LNCaP clone FGC (cell line): ENCODE results near the gene LCAT.

ENCODE experiments used
- DNase-seq: peaks from one replicate; pipeline ENCODE4 v3.0.0-alpha.2; 2011; ENCODE audit warnings: low read depth
- H3K4me3 ChIP-seq: 2 replicates; pipeline ENCODE4 v1.5.1; 2011; ENCODE audit warnings: mild to moderate bottlenecking, low read depth, low read length, control low read depth
- TF ChIP-seq, protein P1 (sequence below): IDR thresholded peaks from 2 replicates; pipeline ENCODE4 v1.5.1; 2012; ENCODE audit warnings: mild to moderate bottlenecking; ENCODE audit not compliant: control insufficient read depth, insufficient read depth; ENCODE audit errors: extremely low read depth

LCAT gene

DNA sequence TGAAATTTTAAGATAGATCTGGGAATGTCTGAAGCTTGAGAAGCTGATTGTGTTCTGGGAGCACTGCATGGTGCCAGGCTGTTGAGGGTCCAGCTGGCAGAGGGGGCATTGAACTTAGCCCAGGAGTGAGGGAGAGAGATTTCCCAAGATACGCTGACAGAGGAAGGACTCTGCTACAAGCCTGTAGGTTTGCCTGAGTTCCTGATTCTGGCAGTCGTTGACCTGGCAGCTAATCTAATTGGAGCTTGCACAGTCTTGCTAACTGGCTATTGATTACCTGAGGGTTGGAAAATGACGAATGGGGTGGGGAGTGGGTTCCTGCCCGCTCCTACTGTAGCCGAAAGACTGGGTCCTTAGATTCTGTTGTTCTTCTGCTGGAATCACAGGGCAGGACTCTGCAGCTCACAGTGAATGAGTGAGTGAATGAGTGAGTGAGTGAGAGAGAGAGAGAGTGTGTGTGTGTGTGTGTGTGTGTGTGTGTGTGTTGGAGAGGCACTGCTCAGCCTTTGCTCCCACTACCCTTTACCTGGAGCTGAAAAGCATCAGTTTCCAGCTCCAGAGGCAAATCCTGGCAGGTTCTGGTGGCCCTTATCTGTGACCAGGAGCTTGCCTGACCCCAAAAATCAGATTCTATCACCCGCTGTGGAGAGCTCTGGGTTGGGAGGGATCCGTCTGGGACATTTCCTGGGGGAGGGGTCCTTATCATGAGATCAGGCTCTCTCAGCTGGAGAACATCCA, 29.0 kb downstream of the LCAT start:
- DNase-seq = no peak
- TF ChIP-seq, protein P1, sequence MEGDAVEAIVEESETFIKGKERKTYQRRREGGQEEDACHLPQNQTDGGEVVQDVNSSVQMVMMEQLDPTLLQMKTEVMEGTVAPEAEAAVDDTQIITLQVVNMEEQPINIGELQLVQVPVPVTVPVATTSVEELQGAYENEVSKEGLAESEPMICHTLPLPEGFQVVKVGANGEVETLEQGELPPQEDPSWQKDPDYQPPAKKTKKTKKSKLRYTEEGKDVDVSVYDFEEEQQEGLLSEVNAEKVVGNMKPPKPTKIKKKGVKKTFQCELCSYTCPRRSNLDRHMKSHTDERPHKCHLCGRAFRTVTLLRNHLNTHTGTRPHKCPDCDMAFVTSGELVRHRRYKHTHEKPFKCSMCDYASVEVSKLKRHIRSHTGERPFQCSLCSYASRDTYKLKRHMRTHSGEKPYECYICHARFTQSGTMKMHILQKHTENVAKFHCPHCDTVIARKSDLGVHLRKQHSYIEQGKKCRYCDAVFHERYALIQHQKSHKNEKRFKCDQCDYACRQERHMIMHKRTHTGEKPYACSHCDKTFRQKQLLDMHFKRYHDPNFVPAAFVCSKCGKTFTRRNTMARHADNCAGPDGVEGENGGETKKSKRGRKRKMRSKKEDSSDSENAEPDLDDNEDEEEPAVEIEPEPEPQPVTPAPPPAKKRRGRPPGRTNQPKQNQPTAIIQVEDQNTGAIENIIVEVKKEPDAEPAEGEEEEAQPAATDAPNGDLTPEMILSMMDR = no peak
- H3K4me3 ChIP-seq = no peak overlapping the region

DNA sequence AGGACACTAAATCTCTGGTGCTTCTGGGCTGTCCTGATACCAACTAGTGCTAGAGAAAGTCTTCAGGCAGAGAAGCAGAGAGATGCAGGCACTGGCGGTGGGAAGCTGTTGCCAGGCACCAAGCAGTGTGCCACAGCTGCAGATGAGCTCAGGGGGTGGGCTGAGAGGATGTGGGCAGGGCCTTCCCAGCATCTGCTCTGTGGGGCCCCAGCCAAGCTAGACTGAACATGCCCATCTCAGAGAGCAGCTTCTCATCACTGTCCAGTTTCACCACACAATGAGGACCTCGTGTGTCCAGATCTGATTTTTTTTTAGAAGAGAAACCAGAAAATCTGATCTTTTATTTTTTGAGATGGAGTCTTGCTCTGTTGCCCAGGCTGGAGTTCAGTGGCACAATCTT, 33.8 kb downstream of the LCAT start:
- H3K4me3 ChIP-seq = no peak overlapping the region
- no peak for DNase-seq
- TF ChIP-seq, protein P1 = no peak

DNA sequence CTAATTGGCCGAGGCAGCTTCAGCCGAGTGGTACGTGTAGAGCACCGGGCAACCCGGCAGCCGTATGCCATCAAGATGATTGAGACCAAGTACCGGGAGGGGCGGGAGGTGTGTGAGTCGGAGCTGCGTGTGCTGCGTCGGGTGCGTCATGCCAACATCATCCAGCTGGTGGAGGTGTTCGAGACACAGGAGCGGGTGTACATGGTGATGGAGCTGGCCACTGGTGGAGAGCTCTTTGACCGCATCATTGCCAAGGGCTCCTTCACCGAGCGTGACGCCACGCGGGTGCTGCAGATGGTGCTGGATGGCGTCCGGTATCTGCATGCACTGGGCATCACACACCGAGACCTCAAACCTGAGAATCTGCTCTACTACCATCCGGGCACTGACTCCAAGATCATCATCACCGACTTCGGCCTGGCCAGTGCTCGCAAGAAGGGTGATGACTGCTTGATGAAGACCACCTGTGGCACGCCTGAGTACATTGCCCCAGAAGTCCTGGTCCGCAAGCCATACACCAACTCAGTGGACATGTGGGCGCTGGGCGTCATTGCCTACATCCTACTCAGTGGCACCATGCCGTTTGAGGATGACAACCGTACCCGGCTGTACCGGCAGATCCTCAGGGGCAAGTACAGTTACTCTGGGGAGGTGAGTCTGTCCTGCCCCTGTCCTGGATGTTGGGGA, 34.7 kb downstream of the LCAT start:
- no peak for DNase-seq
- no peak overlapping the region for H3K4me3 ChIP-seq
- TF ChIP-seq, protein P1 = no peak

DNA sequence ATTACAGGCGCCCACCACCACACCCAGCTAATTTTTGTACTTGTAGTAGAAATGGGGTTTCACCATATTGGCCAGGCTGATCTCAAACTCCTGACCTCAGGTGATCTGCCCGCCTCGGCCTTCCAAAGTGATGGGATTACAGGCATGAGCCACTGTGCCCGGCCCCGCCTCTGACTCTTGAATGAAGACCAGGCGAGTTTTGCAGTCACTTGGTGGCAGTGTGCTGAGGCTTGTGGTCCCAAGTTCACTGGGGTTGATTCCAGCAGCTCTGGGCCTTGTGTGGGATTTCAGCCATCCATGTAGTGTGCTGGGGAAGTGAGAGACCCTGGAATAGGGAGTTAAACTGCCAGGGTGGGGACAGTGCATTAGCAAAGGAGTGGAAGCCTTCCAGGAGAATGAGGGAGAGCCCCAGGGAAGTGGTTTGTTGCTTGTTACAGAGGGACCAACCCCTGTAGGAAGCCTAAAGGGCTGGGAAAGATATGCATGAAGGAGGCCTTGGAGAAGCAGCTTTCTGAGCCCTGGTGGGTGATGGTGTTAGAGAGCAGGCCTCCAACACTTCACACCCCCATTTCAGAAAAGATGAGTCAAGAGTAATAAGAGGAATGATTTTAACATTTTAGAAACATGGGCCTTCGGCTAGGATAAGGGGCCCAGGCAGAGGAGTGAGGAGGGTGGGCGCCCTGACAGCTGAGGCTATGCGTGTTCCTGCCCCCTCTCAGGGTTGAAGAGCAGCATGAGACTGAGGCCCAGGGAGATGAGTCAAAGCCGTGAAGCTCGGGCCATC, 36.3 kb downstream of the LCAT start:
- no peak overlapping the region for H3K4me3 ChIP-seq
- TF ChIP-seq, protein P1 = no peak
- no peak for DNase-seq

DNA sequence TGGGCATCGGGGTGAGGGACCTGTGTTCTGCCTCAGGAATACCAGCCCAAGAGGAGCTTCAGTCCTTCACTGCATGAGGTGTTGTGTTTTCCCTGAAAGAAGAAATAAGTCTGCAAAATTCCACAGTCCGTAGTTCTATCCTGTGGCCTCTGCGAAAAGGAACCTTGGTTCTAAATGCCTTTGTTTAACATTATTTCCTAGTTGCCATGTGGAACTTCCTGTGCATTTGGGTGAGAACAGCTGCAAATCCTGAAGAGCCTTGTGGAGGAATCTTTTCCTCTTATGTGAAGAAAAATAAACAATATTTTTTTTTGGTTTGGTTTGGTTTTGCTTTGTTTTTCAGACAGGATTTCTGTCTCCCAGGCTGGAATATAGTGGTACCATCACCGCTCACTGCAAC, 41.1 kb downstream of the LCAT start:
- DNase-seq = no peak
- H3K4me3 ChIP-seq = no peak overlapping the region
- TF ChIP-seq, protein P1 = no peak

DNA sequence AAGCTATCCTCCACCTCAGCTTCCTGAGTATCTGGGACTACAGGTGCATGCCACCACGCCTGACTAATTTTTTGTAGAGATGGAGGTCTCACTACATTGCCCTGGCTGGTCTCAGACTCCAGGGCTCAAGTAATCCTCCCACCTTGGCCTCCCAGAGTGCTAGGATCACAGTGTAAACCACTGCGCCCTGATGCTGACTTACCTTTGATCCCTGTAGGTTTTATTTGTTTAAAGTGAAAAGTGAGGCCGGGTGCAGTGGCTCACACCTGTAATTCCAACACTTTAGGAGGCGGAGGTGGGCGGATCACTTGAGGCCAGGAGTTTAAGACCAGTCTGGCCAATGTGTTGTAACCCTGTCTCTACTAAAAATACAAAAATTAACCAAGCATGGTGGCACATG, 42.2 kb downstream of the LCAT start:
- no peak for DNase-seq
- TF ChIP-seq, protein P1 = no peak
- H3K4me3 ChIP-seq = no peak overlapping the region
